ENCODE data around the gene CLN5.

DNA sequence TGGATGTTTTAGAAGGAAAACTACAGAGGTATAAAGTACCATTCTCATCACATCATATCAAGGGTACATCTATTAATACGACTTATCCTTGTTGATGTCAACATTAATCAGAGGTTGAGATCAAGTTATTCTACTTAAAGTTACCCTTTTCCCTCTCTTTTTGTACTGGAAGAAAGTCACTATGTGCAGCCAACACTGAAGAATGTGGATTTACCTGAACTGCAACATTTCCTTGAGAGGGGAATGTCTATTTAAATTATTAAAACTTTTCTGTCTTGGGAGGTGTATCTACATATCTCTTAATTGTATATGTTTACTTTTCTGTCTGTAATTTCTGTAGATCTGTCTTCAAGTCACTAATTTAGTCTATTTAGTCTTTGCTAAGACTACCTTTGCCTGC, 37.6 kb downstream of the CLN5 start:
- TF ChIP-seq POLR2A (IDR thresholded peaks at IDR 0.05) (no peak), CTCF (IDR thresholded peaks at IDR 0.05) (no peak)
